Stimulated activated naive B cell treated with anti-CD40 and anti-IgM and Interleukin-4, amounts not matched to agents 10 μg/mL and 1 μg/mL and 100 μg/mL, for 72 hours (primary cell): Measurements from ENCODE around the gene PNCK.

ENCODE experiments used
- ATAC-seq, 2 donors: fragments of 150-1000 bp; cut with Tn5 transposase; replicated peaks; 2 replicates each; pipeline ENCODE4 v1.10.0; 2021; ENCODE audit warnings: moderate library complexity in 1 of 2
- DNase-seq: peaks from one replicate; pipeline ENCODE4 v3.0.0; 2021
- H3K27ac Mint-ChIP-seq: one replicate; pipeline ENCODE4 v1.8.0; 2022; ENCODE audit warnings: mild to moderate bottlenecking, mixed read lengths
- H3K27me3 Mint-ChIP-seq, 2 donors: one replicate each; pipeline ENCODE4 v1.8.0; 2022; ENCODE audit warnings: mixed read lengths in 2 of 2
- H3K36me3 Mint-ChIP-seq, 2 donors: one replicate each; pipeline ENCODE4 v1.8.0; 2022; ENCODE audit warnings: mixed read lengths in 2 of 2, mild to moderate bottlenecking in 1 of 2
- H3K4me1 Mint-ChIP-seq, 2 donors: one replicate each; pipeline ENCODE4 v1.8.0; 2022; ENCODE audit warnings: mixed read lengths in 2 of 2, mild to moderate bottlenecking in 1 of 2
- H3K4me3 Mint-ChIP-seq, 2 donors: one replicate each; pipeline ENCODE4 v1.8.0; 2022; ENCODE audit warnings: mild to moderate bottlenecking in 2 of 2, mixed read lengths in 2 of 2, moderate library complexity in 1 of 2
- H3K9me3 Mint-ChIP-seq, 2 donors: one replicate each; pipeline ENCODE4 v1.8.0; 2022; ENCODE audit warnings: mixed read lengths in 2 of 2, mild to moderate bottlenecking in 1 of 2

The PNCK gene

DNA sequence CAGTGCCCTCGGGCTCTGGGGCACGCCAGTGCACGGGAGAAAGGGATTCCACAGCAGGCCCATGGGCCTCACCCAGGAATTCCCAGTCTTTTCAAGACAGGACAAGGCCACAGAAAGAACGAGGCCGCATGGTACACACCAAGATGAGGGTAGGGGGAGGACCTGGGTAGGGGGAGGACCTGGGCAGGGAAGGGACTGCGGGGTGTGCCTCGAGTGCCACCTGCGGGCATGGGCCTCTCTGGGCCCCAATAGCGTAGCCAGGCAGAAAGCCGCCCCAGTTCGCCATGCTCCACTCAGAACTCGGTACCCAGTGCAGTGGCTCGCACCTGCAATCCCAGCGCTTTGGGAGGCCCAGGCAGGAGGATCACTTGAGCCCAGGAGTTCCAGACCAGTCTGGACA lies 40.6 kb downstream of the PNCK start:
- Mint-ChIP-seq H3K27me3 (peaks cover 10 to 25% of the 10 kb centered on the region in 2 donors), H3K36me3 (peaks cover 0 to 5% of the 10 kb centered on the region in 2 donors), H3K27ac (no peak overlapping the region), H3K9me3 (peaks cover 0 to 11% of the 10 kb centered on the region in 2 donors), H3K4me1 (no peaks in the 10 kb centered on the region), H3K4me3 (no peak overlapping the region)
- DNase-seq (no peak), ATAC-seq (no peak)

DNA sequence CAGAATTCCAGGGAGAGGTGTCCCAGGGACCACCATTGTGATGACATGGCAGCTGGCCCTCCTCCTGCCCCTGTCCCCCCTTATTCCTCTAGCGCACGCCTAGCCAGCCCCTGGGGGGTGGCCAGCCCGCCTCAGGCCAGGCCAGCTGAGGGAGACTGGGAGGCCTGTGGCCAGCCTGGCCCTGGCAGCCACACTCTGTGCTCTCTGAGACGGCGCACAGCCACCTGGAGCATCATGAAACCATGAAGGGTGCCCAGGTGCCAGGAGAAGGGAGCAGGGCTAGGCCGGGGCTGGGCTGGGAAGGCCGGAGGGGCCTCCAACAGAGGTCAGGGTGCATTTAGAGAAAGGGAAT lies 41.0 kb downstream of the PNCK start:
- H3K9me3 Mint-ChIP-seq: peaks cover 0 to 11% of the 10 kb centered on the region in 2 donors
- peaks cover 0 to 5% of the 10 kb centered on the region in 2 donors for H3K36me3 Mint-ChIP-seq
- no peaks in the 10 kb centered on the region for H3K4me1 Mint-ChIP-seq

DNA sequence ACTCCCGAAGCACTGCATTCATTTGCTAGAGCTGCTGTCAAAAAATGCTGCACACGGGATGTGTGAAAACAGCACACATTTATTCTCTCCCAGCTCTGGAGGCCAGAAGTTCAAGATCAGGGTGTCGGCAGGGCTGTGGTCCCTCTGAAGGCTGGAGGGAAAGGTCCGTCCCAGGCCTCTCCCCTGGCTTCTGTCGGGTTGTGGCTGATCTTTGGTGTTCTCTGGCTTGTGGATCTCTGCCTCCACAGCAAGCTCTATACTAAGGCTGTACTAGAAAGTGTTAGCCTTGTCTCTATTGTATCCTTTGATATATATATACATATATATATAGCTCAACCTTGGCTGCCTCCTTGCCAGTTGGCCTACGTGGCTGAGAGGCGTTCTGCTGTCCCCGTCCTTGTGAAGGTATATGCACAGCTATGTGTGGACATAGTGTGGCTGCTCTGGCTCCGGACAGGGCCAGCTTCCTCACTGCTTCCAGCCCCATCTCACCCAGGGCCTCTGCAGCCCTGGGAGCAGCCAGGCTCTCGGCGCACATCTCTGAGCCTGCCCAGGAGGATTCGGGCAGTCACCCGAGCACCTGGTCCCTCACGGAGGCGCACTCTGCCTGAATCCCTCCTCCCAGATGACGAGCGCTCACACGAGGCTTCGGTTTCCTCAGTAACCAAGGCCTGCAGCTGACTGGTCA lies 41.6 kb downstream of the PNCK start:
- H3K4me1 Mint-ChIP-seq: no peaks in the 10 kb centered on the region
- peaks cover 10 to 25% of the 10 kb centered on the region in 2 donors for H3K27me3 Mint-ChIP-seq
- H3K4me3 Mint-ChIP-seq: no peak overlapping the region
- H3K27ac Mint-ChIP-seq: no peak overlapping the region
- DNase-seq (no peak), ATAC-seq (no peak)
- peaks cover 0 to 5% of the 10 kb centered on the region in 2 donors for H3K36me3 Mint-ChIP-seq
- H3K9me3 Mint-ChIP-seq: peaks cover 0 to 11% of the 10 kb centered on the region in 2 donors

More for the DNA sequence above, 41.0 kb downstream of the PNCK start:
- Mint-ChIP-seq H3K27ac (no peak overlapping the region), H3K27me3 (peaks cover 10 to 25% of the 10 kb centered on the region in 2 donors), H3K4me3 (no peak overlapping the region)
- DNase-seq: no peak
- no peak for ATAC-seq

DNA sequence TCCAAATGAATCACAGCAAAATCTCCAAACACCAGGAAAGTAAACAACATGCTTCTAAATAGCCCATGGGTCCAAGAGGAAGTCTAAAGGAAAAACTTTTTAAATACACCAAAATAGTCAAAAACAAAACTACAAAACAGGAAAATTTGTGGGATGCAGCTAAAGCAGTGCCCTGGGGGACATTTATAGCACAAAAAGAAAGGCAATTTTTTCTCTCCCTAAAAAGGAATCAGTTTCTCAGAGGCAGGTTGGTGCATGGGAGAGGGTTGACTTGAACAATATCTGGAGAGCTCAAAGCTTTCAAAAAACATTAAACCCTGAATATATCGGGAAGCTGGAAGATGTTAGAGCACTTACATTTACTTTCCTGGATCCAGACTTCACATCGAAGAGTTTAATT lies 42.3 kb downstream of the PNCK start:
- H3K27me3 Mint-ChIP-seq: peaks cover 10 to 25% of the 10 kb centered on the region in 2 donors
- no peak for DNase-seq
- H3K27ac Mint-ChIP-seq: no peak overlapping the region
- no peak overlapping the region for H3K4me3 Mint-ChIP-seq
- peaks cover 0 to 5% of the 10 kb centered on the region in 2 donors for H3K36me3 Mint-ChIP-seq
- ATAC-seq: no peak
- H3K9me3 Mint-ChIP-seq: peaks cover 0 to 11% of the 10 kb centered on the region in 2 donors
- no peaks in the 10 kb centered on the region for H3K4me1 Mint-ChIP-seq

DNA sequence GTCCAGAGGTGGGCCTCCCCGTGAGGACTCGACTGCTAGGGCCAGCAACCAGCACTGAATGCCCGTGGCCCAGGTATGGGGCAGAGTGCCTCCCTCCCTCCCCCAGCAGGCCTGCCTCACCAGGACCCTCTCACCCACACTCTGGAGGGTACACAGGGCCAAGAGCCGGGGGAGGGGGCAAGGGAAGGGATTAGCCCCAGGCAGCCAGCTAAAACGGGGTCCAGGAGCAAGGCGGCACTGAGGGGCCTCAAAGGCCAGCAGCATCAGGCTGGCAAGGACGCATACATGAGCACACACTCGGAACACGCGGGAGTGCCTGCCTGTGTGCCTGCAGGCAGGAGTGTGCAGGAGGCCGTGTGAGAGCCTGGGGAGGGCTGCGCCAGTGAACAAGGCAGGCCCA lies 44.9 kb downstream of the PNCK start:
- Mint-ChIP-seq H3K27ac (no peak overlapping the region), H3K36me3 (peaks cover 0 to 5% of the 10 kb centered on the region in 2 donors), H3K4me1 (no peaks in the 10 kb centered on the region), H3K9me3 (peaks cover 0 to 11% of the 10 kb centered on the region in 2 donors), H3K27me3 (peaks cover 13 to 14% of the 10 kb centered on the region in 2 donors), H3K4me3 (no peak overlapping the region)
- ATAC-seq: no peak
- DNase-seq: no peak

DNA sequence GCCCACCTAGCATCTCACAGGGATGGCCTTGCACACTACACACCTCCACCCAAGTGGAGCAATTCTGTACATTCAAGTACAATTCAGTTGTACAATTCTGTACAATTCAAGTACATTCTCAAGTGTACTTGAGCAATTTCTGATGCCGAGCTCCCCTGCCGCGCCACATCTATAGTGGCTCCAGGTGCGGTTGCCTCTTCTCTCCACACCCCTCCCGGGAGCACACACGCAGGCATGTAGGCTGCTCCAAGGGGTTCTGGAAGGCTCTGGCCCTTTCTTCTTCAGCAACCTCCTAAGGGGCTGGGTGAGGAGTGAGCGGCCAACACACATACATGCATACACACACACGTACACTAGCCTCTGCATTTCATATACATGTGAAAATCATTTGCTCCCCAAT lies 45.5 kb downstream of the PNCK start:
- H3K27me3 Mint-ChIP-seq: peaks cover 19% of the 10 kb centered on the region in 2 donors
- H3K9me3 Mint-ChIP-seq: peaks cover 0 to 11% of the 10 kb centered on the region in 2 donors
- H3K4me3 Mint-ChIP-seq: no peak overlapping the region
- ATAC-seq: no peak
- no peaks in the 10 kb centered on the region for H3K4me1 Mint-ChIP-seq
- H3K27ac Mint-ChIP-seq: no peak overlapping the region
- no peak for DNase-seq
- H3K36me3 Mint-ChIP-seq: peaks cover 0 to 5% of the 10 kb centered on the region in 2 donors

DNA sequence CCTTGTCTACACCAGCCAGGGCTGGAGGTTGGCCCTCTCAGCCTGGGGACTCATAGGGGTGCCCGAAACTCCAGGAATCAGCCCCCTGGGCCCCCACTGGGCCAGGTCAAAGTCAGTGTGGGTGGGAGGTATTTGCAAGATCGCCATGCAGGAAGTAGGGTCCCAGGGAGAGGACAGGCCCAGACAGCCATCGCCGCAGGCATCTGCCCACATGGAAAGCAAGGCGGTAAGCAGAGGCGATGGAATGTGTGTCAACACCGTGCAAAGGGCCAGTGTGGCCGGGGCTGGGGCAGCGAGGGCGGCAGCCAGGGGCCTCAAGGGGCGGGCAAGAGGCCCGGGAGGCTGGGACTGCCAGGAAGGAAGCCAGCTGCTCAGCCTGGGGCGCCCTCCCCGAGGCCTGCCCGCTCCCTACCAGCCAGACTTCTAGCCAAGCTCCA lies 45.9 kb downstream of the PNCK start:
- Mint-ChIP-seq H3K4me1 (no peaks in the 10 kb centered on the region), H3K36me3 (peaks cover 0 to 5% of the 10 kb centered on the region in 2 donors), H3K27ac (no peak overlapping the region), H3K27me3 (peaks cover 23 to 24% of the 10 kb centered on the region in 2 donors), H3K9me3 (peaks cover 0 to 11% of the 10 kb centered on the region in 2 donors), H3K4me3 (no peak overlapping the region)
- ATAC-seq: no peak
- DNase-seq: no peak

DNA sequence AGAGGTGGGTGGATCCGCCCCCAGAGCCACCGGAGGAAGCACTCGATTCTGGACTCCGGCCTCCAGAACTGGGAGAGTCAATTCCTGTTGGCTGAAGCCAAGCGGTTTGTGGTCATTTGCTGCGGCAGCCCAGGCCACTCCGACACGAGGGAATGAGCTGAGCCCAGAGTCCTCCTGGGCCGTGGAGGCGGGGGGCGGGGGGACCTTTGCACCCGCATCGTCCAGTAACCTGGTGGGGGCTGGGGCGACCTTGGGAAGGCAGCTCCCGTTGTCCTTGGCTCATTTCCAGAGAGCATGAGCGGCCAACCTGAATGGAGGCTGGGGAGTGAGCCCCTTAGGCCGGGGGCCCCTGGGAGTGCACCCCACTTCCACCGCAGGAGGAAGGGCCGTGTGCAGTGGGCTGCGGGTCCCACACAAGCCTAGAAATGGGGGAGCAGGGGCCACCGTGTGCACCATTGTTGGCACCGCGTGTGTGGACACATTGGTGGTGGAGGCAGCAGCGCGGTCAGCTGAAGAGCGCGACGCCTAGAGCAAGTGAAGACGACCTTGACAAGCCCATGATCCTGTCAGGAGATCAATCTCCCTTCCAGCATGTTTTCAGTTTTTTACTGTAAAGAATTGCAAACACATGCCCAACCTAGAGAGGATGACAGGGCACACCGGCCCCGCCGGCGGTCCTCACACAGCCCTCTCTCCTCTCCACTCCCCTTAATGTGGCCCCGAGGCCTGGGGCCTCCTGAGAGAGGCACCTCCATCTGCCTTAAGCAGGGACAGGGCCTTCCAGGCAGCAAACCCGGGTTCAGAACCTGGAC lies 46.5 kb downstream of the PNCK start:
- no peaks in the 10 kb centered on the region for H3K4me1 Mint-ChIP-seq
- peaks cover 28 to 29% of the 10 kb centered on the region in 2 donors for H3K27me3 Mint-ChIP-seq
- peaks cover 0 to 11% of the 10 kb centered on the region in 2 donors for H3K9me3 Mint-ChIP-seq
- H3K4me3 Mint-ChIP-seq: no peak overlapping the region
- H3K36me3 Mint-ChIP-seq: peaks cover 0 to 5% of the 10 kb centered on the region in 2 donors
- no peak overlapping the region for H3K27ac Mint-ChIP-seq
- DNase-seq (no peak), ATAC-seq (no peak)

DNA sequence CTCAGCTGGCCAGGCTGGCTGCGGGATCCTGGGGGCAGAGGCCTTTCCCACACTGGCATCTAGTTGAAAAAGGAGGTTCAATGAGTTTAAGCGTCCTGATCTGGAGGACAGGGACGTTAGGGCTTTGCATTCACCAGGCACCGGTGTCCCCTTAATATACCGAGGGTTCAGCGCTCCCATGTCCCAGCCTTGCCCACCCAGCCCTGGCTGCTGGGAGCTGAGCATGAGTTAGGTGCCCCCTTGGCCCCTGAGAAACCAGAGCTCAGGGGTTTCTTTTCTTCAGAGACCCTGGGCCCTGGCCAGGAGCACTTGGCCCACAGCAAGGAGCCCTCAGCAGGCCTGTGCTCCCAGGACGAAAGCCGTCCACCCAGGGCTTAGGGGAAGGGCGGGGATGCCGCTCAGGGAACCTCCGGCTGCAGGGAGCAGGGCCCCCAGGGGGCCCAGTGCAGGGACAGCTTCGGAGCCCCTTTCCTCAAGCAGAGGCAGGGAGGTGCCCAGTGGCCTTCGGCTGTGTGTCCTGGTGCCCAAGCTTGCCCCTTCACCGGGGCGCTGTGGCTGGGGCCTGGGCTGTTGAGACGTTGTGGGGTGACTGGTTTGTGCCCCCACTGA lies 47.5 kb downstream of the PNCK start:
- ATAC-seq (no peak), DNase-seq (no peak)
- Mint-ChIP-seq H3K4me3 (no peak overlapping the region), H3K27ac (no peak overlapping the region), H3K27me3 (peaks cover 28 to 32% of the 10 kb centered on the region in 2 donors), H3K9me3 (peaks cover 0 to 3% of the 10 kb centered on the region in 2 donors), H3K4me1 (no peaks in the 10 kb centered on the region), H3K36me3 (peaks cover 0 to 4% of the 10 kb centered on the region in 2 donors)

DNA sequence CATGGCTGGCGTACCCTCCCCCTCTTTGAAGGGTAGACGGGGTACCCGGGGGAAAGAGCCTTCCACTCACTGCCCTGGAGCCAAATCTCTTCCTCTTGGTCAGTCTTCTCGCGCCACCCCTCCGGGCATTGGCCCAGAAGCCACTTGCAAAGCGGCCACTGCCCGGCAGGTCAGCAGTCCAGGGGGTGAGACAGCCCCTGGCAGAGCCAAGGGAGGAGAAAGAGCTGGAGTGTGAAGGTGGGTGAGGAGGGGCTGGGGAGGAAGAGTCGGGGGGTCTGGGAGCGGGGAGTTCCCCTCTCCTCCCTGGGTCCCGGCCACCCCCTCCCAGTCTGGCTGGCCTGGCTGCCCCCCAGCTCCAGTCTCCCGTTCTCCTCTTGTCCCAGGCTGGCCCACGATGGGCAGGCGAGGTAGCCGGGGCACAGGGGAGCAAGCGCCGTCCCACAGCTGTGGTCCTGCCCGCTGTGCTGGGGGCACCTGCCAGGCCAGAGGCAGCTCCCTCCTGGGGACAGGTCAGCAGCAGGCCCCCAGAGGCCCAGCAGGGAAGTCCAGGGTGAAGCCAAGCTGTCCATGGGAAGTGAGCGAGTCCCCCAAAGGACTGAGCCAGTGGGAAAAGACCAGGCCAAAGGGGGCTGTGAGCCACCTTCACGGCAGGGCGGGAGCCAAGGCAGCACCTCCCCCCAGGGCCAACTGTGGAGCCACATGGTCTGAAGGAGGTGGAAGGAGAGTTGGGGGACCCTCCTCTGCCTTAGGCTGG lies 48.2 kb downstream of the PNCK start:
- no peak for ATAC-seq
- no peak for DNase-seq
- Mint-ChIP-seq H3K9me3 (no peaks in the 10 kb centered on the region), H3K4me3 (no peak overlapping the region), H3K36me3 (no peaks in the 10 kb centered on the region), H3K27me3 (peaks cover 24 to 28% of the 10 kb centered on the region in 2 donors), H3K27ac (no peak overlapping the region), H3K4me1 (no peaks in the 10 kb centered on the region)

DNA sequence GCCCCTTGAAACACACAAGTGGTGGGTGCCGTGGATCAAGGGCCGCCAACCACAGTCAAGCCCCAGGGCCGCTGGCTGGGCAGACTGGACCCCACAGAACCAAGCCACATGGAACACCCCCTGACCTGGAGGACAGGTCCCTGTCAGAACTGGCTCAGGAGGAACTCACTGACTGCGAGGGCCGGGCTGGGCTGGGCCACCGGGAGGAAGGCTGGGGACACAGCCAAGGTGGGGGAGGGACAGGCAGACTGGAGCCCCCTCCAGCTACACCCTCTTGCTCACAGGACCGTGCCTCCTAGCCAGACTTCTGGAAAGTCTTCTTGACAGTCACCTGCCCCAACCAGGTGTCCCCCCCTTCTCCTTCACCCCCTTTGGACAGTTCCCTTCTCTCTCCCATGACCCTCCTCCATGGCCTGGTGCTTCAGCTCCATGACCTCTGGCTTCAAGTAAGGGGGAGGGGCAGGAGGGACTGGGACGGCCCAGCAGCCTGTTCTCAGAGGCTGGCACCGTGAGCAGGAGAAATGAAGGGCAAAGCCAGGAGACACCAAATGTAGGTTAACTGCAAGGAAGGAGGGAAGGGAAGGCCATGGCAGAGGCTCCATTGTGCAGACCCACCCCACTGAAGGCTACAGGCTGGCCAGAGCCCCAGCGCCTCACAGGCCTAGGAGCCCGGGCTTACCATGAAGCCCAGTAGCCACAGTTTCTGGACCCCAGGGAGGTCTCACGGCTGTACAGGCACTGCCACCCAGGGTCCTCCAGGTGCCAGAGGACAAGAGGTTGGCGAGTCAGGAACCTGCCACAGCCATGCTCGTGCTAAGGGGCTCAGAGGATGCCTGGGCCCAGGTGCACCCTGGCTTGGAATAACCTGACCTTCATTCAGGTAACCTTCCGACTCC lies 49.2 kb downstream of the PNCK start:
- ATAC-seq (no peak), DNase-seq (no peak)
- H3K36me3 Mint-ChIP-seq: no peaks in the 10 kb centered on the region
- no peak overlapping the region for H3K4me3 Mint-ChIP-seq
- no peaks in the 10 kb centered on the region for H3K4me1 Mint-ChIP-seq
- H3K9me3 Mint-ChIP-seq: no peaks in the 10 kb centered on the region
- H3K27ac Mint-ChIP-seq: no peak overlapping the region
- H3K27me3 Mint-ChIP-seq: peaks cover 18 to 24% of the 10 kb centered on the region in 2 donors

DNA sequence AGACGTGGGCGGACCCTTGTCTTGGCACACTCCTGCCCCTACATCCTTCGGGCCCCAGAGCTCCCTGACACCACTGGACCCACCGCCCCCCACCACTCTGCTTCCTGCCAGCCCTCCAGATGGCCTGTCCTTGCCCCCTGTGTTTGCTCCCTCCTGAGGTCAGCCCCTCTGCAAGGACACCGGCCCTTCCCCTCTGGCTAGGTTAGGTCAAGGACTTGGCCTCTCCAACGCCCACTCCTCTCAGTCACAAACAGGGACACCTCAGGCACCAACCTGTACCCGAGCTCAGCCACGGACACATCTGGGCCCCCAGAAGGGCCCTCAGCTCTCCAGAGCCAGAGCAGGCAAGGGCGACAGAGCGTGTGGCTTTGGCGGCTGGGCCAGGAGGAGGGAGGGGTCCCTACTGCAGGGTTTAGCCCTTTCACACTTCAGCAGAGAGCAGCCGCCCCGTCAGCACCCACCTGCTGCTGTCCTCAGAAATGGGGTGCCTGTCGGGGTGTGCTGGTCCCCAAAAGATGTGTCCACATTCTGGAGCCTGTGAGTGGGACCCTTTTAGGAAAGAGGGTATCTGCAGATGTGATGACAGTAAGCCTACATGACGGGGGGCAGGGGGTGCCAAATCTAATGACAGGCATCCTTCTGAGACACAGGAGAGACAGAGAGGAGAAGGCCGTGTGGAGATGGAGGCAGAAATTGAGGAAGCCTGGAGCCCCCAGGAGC lies 50.1 kb downstream of the PNCK start:
- no peaks in the 10 kb centered on the region for H3K9me3 Mint-ChIP-seq
- DNase-seq (no peak), ATAC-seq (no peak)
- no peaks in the 10 kb centered on the region for H3K4me1 Mint-ChIP-seq
- no peak overlapping the region for H3K4me3 Mint-ChIP-seq
- H3K27ac Mint-ChIP-seq: no peak overlapping the region
- no peaks in the 10 kb centered on the region for H3K36me3 Mint-ChIP-seq
- peaks cover 18 to 24% of the 10 kb centered on the region in 2 donors for H3K27me3 Mint-ChIP-seq
